Ecto neural progenitor cell (in vitro differentiated cells): Measurements from ENCODE around the gene CCDC149.
A peak's percentile ranks its signal among the peaks of the same experiment; 100 is the strongest.
"Not testable (repeated sequence)": the region's sequence is repeated elsewhere in the genome, so short reads cannot be mapped to it uniquely, and the experiment has no call there.

Experiments used
- DNase-seq: peaks from one replicate; pipeline ENCODE4 v3.0.0-alpha.2; 2018; ENCODE audit warnings: low spot score

CCDC149 gene

DNA sequence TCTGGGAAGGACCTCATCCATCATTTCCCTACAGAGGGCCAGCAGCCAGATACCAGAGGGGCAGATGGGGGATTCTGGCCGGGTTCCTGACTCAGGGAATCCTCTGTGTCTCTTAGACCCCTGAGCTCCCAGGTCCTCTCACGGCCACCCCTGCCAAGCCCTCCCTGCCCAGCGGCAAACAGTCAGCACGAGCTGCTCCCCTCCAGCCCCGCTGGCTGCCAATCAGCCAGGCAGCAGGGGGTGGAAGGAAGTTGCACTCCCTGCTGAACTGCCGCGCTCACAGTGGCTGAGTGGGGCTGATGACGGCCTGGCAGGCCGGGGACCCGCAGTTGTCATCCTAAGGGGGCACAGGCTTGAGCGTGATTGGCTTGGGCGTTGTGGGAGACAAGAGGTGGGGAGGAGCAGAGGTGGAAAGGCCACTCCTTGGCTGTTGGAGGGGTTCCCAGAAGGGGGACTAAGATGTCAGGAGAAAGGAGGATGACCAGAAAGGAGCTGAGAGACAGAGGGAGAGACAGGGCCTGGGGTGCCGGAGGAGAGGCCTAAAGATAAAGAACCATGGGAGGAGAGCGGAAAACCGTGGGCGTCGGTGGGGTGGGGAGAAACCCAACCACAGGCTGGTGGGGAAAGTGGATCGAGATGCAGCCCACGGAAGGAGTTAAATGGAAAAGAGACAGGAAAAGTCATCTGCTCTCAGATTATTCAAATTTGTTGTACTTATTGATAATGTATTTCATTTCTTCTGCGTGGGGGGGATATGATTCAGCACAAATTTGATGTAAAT lies 4.4 kb upstream of the CCDC149 start:
- peak; percentile 49 for DNase-seq

DNA sequence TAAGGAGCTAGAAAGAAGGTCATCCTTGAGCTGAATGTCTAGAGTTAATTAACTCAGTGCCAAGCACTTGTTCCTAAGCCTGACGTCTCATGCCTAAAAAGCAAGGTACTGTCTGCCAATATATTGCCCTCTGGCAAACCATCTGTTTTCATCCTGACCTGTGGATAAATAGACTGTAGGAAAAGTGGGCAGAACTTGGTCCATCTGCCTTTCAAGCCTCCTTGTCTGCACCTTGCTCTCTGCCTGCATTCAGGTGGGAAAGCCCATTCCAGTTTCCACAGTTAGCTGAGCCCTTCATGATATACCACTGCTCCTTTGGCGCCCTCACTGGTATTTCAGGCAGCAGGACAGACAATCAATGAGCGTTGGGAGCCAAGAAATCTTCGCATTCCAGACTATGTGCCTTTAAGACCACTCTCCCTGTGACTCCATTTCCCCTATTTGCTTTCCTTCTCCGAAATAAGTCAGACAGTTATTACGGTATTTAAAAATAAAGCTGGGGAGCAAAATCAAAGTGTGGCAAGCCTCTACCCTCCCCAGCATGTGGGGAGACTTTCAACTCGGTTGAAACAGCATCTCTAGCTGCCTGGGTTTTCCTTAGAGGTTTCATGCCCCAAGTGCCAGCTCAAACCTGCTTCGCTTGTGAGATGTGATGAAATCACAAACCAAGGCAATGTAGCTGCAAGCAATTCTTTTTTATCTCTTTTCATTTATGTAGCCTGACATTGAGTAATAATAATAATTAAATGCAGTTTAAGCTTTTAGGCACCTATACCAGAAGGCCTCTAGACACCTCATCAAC lies 2.5 kb upstream of the CCDC149 start:
- DNase-seq = no peak

DNA sequence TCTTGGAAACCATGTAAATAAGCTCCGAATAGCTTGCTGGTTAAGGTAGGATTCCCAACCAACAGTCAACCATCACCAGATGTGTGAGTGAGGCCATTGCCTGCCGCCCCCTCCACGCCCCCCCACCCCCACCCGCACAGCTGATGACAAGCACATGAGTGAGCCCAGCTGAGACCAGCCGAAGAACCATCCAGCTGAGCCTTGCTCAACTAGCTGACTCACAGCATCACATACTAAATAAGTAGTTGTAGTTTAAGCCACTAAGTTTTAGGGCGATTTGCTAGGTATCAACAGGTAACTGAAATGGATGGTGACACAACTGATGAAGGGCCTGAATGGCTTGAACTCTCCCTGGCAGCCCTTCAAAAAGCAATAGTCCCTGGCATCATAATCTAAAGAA lies 1.6 kb upstream of the CCDC149 start:
- no peak for DNase-seq

DNA sequence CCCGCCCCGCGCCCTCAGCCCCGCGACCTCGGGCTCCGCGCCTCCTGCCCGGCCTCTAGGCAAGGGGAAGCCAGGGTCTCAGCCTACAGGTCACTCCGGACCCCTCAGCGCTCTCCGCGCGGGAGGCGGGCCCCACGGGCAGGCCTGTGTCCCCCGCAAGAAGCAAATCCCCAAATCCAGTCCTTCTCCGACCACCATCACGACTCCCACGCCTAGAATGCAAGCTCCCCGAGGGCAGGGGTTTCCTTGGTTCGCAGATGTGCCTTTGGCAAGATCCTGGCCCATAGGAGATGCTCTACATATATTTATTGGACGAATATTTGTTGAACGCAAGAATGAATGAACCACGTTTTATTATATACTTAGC lies 260 bp upstream of the CCDC149 start:
- no peak for DNase-seq

DNA sequence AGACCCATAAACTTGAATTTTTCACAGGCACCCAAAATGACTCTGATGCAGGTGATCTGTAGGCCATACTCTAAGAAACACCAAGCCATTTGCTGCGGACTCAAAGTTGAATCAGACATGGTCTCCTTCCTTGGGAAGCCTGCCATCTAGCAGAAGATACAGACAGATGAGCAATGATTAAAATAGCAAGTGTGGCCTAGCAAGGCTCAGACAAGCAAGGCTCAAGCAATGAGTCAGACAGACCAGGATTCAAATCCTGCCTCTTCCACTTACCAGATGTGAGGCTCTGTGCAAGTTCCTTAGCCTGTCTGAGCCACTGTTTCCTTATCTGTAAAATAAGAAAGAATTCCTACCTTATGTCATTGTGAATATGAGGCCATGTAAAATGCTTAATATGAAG lies 2.3 kb downstream of the CCDC149 start:
- no peak for DNase-seq

DNA sequence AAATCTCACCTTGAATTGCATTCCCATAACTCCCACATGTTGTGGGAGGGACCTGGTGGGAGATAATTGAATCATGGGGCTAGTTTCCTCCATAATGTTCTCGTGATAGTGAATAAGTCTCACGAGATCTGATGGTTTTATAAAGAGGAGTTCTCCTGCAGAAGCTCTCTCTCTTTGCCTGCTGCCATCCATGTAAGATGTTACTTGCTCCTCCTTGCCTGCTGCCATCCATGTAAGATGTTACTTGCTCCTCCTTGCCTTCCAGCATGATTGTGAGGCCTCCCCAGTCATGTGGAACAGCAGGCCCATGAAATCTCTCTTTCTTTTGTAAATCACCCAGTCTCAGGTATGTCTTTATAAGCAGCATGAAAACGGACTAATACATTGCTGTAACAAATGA lies 3.2 kb downstream of the CCDC149 start:
- not testable (repeated sequence) for DNase-seq

DNA sequence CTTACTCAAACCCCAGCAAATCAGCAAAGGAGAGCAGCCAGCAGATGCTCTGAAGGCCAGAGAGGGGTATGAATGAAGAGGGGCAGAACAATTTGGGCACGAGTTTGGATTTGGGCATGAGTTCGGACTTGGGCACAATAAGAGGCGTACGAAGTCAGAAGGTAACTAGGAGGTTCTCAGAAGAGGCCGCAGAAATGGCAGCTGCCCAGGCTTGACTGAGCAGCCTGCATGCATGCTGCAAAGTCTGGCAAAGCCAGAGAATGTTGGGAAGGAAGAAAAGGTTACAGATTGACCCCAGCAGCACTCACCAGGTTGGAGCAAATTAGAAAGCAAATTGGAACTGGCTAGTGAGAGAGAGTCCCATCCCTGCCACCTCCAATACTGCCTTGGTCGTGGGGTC lies 15.2 kb downstream of the CCDC149 start:
- no peak for DNase-seq

DNA sequence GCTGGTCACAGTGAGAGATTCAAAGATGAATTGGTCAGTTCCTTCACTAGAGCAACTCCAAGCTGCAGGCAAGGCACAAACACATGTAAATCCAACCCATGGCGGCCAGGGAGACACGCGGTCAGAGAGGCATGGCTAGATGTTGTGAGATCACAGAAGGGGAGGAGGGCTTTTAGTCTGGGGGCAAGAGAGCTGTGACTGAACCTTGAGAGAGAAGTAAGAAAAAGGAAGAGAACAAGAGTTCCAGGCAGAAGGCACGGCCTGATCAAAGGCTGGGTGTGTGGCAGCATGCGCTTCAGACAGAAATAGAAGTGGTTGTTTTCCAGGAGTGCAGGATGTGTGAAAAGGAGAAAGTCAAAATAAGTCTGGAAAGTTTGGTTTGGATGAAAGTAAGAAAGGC lies 15.9 kb downstream of the CCDC149 start:
- DNase-seq = no peak

DNA sequence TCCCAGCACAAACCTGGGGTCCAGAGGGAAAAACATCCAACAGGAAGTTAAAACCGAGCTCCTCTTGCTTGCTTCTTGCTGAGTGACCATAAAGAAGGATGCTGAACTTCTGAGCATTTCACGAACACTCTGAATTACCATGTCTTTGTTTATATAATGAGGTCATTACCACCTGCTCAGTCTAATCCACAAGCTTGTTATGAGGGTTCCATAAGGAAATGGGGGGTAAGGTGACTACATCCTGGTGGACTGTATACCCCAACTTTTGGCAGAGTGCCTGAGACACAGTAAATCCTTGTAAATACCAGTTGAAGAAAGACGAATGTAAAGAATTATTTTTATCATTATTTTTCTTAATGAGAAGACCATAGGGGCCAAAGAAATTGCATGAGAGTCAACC lies 16.8 kb downstream of the CCDC149 start:
- no peak for DNase-seq

DNA sequence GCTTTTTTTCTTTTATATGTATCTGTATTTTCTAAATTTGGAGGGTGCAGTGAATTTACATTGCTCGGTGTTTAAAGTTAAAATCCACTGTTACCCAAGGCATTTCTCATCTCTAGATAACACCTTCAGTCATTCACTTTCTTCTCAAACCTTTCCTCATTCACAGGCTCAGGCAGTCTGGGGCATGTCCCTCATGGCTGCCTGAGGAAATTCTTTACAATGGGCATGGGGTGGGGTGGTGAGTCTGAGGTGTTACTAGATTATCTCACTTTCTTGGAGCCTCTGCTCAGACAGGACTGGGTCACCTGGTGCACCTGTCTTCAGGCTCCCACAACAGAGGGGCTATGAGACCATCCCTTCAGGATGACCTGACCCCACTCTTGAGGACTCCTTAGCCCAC lies 17.4 kb downstream of the CCDC149 start:
- DNase-seq = no peak

DNA sequence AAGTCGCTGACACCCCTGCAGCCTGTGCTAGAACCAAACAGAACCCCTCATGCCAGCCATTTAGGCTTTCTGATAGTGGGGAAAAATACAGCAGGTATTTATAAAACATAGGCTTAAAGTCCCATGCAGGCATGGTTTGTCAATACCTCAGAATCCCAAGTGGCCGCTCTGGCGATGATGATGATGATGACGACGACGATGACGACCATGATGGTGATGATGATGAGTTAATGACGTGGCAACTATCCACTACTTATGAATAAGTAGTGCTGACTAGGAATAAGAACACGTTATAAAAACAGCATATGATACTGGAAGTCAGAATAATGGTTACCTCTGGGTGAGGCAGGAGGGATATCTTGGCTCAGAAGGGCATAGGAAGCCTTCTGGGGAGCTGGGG lies 18.0 kb downstream of the CCDC149 start:
- no peak for DNase-seq

DNA sequence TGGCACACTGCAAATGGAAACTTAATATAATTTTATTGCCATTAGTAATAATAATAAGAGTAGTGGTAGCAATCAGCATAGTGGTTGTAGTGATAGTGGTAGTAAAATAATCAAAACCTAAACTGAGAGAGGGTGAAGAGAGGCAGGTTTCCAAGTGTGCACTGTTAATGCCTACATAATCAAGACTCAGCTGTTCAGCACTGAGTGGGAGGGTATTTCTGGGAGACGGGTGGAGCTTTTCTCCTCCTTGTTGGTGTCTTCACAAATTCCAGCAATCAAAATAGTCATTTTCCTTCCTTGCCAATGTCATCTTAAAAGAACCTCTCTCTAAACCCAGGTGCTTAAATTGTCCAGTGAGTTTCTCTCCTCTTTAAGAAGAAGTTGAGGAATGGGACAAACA lies 18.6 kb downstream of the CCDC149 start:
- DNase-seq = no peak

DNA sequence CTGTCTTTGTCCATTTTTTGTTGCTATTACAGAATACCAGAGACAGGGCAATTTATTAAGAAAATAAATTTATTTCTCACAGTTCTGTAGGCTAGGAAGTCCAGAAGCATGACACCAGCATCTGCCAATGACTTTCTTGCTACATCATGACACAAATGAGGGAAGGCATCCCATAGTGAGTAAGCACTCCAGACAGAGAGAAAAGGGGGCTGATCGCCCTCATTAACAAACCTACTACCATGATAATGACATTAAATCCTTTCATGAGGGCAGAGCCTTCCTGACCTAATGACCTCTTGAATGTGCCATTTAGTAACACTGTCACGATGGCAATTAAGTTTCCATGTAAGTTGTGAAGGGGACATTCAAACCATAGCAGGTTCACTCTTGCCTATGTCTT lies 20.1 kb downstream of the CCDC149 start:
- no peak for DNase-seq

DNA sequence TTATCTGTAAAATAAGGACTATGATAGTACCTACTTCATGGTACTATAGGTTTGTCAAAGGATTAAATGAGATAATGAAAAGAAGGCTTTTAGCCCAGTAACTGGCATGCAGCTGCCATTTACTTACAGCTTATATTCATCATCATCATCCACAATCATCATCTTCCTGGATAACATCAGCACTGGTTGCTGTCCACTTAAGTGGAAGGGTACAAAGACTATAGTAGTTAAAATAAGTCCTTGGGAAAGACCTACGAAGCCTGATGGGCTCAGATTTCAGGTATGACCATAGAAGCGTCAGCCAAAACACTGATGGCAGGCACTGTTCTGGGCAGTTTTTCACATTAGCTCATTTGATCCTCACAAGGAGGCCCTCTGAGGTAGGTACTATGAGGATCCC lies 20.6 kb downstream of the CCDC149 start:
- DNase-seq = no peak

DNA sequence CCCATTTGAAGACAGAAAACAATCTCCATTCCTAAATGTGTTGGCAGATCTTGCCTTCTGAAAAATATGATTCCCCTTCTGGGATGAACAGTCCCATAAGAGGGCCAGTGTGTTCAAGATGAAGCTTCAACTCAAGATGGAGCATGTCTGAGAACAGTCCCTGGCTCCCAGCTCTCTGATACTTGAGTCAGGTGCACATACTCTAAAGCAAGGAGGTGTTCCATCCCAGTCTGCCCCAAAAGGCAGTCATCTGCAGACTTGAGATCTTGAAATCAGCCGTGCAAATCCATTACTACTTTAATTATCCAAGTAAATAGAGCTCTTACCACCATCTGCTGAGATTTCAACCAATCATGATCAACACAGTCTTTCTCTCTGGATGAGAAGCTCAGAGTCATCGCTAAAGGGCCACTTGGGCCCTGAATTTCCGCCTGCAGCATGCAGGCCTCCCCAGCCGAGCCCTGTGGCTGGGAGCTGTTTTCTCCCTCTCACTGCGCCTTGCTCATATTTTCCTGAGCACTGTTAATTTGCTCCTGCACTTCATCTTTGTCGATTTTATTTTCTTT lies 22.2 kb downstream of the CCDC149 start:
- DNase-seq = no peak

DNA sequence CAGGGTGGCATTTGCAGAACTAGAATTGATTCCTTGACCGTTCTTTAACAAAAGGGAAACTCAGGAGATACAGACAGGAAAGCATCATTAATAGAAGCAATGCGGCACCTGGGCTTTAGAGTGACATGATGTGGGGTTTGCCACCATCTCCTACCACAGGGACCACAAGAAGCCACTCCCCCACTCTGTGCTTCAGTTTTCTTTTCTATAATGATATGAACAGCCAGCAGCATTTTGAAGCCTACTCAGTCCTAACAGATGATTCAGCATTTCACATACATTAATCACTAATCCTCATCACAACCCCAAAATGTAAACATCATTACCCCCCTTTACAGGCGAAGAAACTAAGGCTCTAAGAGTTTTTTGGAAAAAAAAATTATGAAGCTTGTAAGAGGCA lies 22.9 kb downstream of the CCDC149 start:
- DNase-seq = no peak

DNA sequence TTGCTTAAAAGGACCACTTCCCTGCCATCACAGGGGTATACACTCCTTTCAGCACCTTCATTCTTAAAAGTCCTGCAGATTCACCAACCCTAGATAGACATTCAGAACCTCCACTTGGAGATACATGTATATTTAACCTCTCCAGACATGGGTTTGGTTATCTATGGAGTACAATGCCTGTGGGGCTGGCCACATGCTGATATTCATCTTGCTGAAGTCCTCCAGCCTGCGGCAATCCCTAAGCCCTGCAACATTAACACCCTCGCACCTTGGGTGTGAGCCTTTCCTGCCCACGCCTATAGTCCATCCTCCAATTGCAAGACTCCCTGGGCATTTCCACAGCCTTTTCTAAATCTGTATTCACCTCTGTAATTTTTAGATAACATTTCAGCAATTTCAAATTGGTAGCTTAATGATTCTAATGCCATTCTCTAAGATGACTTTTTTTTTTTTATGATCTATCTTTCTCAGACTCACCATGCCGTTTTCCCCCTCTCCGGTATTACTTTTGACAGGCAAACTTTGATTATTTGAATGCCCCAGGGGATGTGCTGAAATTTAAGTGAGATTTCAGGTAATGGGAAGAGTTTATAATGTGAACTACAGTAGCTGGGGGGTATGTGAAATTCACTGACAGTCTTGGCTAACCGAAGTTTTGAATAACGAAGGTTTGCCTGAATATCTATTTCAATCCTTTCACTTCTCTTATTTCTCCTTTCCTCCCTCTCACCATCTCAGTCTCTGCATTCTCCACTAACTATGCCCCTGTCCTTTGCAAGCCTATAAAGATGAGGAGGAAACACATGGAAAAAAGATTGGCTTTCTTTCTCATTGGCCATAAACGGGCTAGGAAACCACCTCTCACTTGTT lies 24.1 kb downstream of the CCDC149 start:
- DNase-seq = no peak

DNA sequence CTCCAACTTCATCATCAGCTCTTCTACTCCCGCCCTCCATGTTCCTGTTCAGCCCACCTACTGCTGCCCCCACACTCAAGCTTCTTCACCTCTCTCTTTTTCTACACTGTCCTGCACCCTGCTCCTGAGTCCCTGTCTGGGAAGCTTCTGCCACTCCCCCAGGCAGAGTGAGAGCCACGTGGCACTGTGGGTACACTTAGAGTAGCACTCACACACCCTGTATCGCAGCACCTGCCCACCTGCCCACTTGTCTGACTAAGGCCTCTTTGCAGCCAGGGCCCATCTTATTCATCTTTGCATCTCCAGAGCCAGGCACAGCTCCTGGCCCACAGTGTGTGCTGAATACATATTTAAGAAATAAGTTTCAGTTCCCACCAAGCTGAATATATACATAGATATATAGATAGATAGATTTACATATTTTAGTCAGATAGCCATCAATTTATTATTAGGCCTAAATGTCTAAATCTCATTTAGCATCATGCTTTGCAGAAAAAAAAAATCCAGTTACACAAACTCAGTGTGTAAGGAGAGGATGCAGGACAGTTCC lies 24.9 kb downstream of the CCDC149 start:
- no peak for DNase-seq

DNA sequence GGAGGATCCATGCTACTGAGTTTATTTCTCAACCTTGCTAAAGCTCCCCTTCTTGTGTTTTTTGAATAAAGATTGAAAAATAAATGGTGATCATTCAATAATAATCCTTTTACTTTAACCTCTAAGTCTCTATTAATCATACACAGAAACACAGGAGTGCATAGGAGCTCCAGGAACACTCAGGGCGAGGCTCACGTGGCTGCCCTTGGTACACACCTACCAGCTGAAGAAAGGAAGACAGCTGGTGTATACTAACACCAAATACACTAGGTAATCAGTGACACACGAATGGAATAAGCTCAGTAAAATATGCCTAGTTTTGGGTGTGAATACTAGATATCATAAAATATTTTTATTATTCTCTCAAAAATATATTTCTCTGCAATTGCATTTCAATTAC lies 26.2 kb downstream of the CCDC149 start:
- no peak for DNase-seq

DNA sequence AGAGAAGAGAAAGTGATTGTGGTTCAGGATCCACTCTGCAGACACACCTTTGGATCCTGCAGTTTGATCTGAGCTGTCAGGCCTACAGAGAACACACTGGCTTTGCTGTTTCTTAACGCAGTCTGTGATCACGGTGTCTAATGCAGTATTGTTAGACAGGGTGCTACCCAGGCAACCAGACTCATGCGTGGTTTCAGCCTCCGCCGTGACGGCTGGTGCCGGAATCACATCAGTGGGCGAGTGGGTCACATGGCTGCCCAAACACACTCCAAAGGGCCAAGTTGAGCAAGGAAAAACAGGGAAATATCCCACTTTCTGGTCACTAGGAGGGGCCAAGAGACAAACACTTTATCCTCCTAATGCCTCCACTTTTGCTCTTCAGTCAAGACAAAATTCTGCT lies 27.5 kb downstream of the CCDC149 start:
- no peak for DNase-seq

DNA sequence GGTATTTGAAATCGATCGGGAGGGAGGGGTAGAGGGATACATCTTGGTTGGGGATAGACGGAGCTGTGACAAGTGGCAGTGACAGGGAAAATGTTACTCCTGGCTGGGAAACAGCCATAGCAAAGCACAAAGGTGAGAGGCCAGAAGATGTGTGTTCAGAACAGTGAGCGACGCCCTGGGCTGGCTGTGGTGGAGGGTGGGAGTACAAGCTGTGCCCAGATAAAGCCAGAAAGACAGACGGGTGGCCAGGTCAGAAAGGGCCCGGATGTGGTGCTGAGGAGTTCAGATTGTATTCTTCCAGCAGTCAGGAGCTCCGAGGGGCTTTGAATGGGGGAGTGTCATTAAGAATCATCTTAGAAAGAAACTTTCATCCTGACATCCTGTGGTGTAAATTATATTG lies 27.9 kb downstream of the CCDC149 start:
- DNase-seq = no peak
